NCI-H1105 (cell line): Measurements from ENCODE around the gene CBR3.
A peak's percentile ranks its signal among the peaks of the same experiment; 100 is the strongest.

Source experiments
- DNase-seq: peaks from one replicate; lab custom pipeline; 2025; lab: John Stamatoyannopoulos, UW

CBR3 gene

DNA sequence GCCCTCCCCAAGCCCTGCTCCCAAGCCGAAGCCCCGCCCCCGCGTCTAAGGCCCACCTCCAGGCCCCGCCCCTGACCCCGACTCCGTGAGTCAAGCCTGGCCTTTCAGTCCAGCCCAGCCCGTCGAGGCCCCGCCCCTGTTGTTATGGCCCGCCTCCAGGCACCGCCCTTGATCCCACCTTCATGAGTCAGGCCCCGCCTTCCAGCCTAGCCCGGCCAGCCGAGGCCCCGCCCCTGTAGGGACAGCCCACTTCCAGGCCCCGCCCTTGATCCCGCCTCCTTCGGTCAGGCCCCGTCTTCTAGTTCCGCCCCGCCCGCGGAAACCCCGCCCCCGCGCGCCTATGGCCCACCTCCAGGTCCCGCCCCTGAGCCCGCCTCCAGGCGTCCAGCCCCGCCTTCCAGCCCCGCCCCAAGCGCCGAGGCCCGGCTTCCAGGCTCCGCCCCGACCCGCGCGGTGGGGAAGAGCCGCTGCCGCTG lies 21.5 kb downstream of the CBR3 start:
- peak; percentile 99 for DNase-seq

DNA sequence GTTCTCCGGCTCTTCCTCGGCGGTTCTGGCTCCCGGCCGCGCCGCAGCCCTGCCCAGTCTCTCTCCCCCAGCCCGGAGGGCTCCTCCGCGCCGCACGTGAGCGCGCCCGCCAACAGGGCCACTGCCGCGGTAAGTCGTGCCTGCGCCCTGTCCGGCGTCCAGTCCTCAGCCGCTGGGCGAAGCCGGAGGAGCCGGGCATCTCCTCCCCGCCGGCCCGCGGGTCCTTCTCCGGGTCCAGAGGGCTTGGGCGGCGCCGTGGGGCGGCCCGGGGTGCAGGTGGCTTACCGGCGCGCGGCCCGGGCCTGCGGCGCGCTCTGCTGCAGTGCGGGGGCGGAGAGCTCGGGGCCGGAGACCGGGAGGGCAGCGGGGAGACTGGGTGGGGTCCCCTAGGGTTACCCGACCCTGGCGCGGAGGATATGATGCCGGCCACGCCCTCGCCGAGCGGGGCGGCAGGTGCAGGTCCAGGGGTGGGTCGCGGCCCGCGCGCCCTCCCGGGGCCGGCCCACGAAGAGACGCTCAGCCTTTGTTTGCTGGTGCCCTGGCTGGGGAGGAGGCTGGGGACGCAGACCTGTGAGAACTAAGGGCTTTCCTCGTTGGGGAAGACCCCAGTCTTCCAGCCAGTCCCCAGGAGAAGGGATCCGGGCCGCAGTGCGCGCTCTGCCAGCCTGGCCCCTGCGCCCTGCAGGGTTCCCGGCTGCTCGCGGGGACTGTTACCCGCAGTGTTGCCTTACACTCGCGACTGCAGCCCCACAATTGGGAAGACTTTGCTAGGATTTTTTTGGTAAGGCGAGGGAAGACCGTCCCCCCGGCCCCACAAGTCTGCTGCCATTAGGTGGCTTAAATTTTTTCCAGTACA lies 22.2 kb downstream of the CBR3 start, which contains the start of gene DOP1B:
DOP1B (plus strand) TSS at position 10 of the 856 bp plus-strand sequence. CDS start 7,910 bp downstream, outside the sequence.
- DNase-seq, result peak; percentile 28

- DNase-seq, result no peak
Measured at GRCh38 chr21:36159356-36159921, 24.6 kb downstream of the CBR3 start.

DNA sequence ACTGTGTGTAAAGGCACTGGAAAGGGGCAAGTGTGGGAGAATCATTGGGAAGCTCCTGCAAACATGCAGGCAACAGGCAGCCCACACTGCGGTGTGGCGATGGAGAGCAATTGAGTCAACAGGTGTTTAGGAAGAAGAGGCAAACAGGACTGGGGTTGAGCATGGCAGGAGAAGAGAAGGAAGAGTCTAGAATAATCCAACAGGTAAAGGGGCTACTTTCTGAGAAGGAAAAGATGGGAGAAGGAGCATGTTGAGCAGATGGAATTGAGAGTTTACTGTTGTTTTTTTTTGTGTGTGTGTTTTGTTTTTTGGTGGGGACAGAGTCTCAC lies 25.9 kb downstream of the CBR3 start:
- DNase-seq, result no peak

GRCh38 chr21:36162631-36163030 lies 27.8 kb downstream of the CBR3 start:
- DNase-seq, result no peak

GRCh38 chr21:36163750-36164741 lies 29.2 kb downstream of the CBR3 start:
- no peak for DNase-seq

DNA sequence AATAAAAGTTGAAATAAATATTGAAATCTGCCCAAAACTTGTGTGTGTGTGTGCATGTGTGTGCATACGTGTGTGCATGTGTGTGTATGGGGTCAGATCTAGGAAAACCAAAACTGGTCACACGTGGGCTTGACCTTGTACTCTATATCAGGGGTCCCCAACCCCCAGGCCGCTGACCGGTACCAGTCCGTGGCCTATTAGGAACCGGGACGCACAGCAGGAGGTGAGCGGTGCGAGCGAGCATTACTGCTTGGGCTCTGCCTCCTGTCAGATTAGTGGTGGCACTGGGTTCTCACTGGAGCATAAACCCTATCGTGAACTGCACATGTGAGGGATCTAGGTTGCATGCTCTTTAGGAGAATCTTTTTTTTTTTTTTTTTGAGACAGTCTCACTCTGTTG lies 30.5 kb downstream of the CBR3 start:
- no peak for DNase-seq

- DNase-seq, result no peak
Measured at GRCh38 chr21:36166705-36167104, 31.8 kb downstream of the CBR3 start.

DNA sequence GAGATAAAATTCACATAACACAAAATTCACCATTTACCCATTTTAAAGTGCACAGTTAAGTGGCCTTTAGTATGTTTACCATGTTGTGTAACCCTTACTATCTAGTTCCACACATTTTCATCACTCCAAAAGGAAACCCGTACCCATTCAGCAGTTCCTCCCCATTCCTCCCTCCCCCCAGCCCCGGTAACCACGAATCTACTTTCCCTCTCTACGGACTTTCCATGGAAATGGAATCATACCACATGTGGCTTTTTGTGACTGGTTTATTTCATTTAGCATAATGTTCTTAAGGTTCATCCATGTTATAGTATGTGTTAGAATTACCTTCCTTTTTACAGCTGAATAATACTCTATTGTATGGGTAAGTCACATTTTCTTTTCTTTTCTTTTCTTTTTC lies 32.7 kb downstream of the CBR3 start:
- no peak for DNase-seq

GRCh38 chr21:36169470-36170128 lies 34.7 kb downstream of the CBR3 start:
- DNase-seq, result no peak

DNA sequence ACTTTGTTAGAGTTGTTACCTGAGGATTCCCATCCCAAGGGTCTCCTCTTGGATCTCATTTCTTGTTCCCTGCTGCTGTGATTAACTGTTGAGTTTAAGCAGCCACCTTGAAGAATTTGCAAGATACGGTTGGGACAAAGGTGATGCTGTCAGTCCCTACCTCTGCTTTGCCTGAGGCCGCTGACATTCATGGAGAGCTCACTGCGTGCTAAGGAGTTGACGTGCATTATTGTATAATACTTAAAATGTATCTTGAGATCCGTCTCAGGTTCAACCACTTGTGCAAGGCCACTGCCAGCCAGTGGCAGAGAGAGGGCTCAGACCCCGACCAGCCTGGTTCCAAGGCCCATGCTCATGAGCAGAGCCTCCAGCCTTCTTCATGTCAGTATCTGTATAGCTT lies 35.9 kb downstream of the CBR3 start:
- DNase-seq, result no peak

DNA sequence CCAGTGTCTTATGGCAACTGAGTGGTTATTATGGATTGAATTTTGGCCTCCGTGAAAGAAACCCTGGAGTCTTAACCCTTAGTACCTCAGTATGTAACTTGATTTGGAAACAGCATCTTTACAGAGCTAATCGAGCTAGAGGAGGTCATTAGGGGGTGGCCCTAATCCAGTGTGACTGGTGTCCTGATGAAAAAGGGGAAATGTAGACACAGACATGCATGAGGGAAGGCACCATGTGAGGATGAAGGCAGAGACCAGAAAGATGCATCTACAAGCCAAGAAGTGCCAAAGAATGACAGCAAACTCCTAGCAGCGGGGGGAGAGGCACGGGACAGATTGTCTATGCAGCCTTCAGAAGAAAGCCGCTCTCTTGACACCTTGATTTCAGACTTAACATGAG lies 36.5 kb downstream of the CBR3 start:
- no peak for DNase-seq

- DNase-seq, result no peak
Measured at GRCh38 chr21:36171741-36172331, 37.0 kb downstream of the CBR3 start.

DNA sequence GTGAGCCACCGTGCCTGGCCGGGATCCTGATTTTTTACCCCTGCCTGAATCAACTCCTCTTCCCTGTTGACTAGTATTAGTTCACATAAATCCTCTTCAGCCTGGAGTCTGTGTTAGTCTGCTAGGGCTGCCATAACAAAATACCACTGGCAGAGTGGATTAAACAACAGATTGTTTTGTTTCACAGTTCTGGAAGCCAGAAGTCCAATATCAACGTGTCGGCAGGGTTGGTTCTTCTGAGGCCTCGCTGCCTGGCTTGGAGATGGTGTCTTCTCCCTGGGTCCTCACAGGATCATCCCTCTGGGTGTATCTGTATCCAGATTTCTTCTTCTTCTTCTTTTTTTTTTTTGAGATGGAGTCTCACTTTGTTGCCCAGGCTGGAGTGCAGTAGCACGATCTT lies 39.9 kb downstream of the CBR3 start:
- no peak for DNase-seq

- DNase-seq, result no peak
Measured at GRCh38 chr21:36175771-36176565, 41.1 kb downstream of the CBR3 start.

- no peak for DNase-seq
Measured at GRCh38 chr21:36178349-36178748, 43.5 kb downstream of the CBR3 start.

DNA sequence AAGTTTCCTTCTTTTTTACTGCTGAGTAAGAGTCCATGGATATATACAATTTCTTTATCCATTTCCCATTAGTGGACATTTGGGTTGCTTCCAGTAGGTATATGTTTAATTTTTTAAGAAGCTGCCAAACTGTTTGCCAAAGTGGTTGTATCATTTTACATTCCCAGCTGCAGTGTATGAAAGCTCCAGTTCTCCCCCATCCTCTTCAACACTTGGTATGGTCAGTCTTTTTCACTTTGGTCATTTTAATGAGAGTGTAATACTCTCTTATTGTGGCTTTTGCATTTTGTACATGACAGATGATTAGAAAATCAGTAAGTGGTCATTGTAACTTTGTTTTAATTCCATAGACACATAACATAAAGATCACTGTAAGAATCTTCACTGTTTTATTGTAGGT lies 44.3 kb downstream of the CBR3 start:
- no peak for DNase-seq

GRCh38 chr21:36180963-36181362 lies 46.1 kb downstream of the CBR3 start:
- no peak for DNase-seq

- DNase-seq, result no peak
Measured at GRCh38 chr21:36183144-36183795, 48.4 kb downstream of the CBR3 start.

DNA sequence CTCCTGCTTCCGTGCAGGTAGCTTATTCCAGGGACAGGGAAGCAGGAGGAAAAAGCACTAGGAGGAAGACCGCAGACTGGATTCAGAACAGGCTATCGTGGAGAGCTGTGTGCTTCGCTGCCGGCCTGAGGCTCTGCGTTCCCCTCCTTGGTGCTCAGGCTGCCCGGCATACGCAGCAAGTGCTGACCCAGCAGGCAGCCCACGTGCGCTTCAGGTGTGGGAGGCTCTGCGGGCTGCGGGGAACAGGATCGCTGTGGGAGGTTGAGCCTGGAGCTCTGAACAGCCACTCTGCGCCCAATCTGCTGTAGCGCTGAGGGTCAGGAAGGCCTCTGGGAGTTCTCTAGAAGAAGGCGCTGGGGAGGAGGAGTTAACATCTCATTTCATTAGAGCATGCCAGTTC lies 49.7 kb downstream of the CBR3 start:
- DNase-seq, result no peak
